ENCODE data around the gene MBNL2.

The MBNL2 gene

DNA sequence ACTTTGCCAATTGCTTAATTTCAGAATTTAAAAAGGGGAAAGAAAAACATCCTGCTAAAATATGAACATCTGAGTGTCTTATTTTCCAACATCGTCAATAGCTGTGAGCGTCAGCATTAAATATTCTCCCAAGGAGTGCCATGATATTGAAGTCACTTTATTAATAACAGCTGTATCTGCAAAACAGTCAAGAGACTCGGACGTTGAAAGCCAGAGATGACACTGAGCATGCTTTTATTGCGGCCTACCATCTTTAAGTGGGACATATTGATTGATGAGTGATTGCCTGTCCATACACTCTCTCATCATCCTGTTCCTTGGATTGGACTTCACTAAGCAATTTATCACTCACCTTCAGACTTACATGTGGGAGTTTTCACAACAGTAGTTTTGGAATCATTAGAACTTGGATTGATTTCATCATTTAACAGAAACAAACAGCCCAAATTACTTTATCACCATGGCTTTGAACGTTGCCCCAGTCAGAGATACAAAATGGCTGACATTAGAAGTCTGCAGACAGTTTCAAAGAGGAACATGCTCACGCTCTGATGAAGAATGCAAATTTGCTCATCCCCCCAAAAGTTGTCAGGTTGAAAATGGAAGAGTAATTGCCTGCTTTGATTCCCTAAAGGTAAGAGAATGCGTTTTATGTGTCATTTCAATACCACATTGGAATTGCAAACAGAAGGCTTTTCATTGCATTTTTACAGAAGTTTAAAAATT, 53.8 kb downstream of the MBNL2 start:
- DNase-seq (ENCODE audit: low spot score), result peak; percentile 53

DNA sequence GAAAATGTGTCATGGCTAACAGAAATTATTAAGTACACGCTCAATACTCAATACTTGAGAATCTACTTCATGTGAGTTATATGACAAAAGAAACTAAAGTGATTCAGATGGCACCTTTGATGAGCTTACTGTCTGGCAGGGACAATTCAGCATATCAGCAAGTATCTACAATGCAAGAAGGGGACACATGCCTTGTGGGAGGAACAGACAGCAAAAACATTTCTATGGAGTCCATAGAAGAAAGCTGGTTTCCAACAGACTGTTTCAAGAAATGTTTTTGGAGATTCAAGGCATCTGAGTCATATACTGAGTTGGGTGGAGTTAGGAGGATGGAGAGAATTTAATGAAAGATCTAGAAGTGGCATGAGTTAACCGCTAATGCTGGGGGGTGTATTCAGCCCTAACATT, 54.7 kb downstream of the MBNL2 start:
- no peak for DNase-seq (ENCODE audit: low spot score)

DNA sequence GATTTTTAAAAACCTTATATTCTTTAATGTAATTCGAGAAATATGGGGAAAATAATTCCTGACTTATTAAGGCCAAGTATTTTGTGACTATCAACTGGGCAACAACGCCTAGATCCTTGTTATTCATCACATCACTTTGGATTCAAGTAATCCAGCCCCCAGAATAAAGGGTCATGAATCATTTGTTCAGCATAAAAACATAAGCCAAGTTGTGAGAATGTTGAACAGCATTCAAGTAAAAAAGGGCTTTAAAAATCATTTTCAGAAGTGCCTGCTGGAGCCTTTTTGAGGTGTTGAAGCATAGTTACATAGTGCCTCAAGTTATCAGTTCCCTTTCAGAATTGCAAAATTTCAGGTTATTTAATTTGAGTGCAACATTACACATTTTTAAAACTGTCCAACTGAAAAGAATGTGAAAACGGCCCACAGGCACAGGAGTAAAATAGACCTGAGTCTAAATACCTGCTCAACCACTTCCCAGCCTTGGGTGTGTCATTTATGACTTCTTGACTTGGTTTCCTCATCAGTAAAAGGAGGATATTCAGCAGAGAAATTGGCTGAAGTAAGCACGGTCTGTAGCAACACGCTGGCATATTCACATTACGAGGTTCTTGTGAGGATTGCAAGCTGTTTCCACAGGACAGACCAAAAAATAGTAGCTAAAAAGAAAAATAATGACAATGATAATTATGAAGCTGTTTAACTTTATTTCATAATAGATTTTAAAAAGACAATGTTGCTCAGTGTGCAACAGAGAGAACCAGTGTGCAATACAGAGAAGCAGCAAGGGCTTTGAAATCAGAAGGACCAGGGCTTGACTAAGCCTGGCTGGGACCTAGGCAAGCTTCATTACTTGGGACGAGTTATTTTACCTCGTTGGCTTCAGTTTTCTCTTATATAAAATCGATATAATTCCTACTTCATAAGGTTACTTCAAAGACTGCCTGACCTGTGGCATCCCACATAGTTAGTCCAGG, 56.6 kb downstream of the MBNL2 start:
- no peak for DNase-seq (ENCODE audit: low spot score)

DNA sequence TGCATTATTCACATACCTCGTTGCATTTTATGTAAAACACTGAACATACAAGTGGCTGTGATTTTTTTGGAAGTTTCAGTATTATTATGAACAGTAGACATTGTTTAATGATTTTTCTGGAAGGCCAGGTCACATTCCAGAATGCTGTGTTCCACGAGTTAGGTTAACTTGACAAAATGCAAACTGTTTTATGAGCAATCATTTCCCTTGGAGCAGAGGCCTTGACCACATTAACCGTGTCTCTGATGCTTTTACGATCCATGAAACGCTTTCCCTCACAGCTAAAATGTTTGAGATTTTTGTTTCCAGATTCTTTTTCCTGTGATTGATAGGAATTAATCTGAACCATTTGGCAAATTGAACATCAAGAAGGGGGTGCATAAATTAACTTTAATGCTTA, 57.8 kb downstream of the MBNL2 start:
- DNase-seq (ENCODE audit: low spot score), result no peak

DNA sequence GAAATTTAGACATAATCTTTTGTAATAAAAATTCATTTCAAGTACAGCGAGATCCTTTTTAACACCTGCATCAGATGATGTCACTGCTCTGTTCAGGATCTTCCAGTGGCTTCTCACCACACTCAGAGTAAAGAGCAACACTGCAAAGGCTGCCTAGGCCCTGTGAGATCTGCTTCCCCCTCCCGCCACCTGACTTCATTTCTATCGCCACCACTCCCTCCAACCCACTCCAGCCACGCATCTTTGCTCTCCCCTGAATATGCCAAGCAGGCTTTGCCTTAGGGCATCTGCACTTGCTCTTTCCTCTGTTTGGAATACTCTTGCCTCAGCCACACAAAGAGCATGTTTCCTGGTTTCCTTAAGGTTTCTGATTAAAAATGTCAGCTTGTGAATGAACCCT, 58.3 kb downstream of the MBNL2 start:
- no peak for DNase-seq (ENCODE audit: low spot score)

DNA sequence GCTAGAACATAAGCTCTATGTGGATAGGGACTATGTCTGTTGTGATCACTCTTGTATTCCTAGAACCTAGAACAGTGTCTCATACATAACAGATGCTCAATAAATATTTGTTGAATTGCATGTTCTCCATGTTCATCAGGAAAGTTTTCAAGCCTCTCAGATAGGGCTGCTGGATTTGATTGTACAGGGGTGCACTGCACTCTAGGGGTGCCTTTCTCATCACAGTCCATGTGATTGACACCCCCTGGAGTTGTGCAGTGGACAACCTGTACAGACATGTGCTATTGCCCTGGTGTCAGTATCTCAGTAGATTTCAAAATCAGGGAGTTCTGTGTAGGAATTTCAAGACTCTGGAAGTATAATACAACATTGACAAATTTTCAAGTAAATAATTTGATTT, 58.9 kb downstream of the MBNL2 start:
- no peak for DNase-seq (ENCODE audit: low spot score)

DNA sequence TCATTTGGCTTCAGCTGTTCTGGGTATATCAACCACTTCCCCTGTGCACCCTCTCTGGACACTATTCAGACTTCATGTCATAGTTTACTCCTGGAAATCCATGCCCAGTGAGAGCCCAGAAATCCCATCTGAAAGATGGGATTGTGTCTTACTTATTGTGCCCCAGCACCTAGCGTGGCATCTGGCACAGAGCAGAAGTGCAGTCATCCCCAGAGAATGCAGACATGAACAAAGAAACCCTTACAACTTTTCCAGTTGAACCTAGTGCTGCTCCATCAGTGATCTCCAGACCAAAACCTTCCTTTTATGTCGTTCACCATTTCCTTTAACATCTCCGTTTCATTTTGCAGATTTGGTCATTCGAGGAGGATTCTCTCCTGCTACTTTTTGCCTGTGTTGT, 60.6 kb downstream of the MBNL2 start:
- no peak for DNase-seq (ENCODE audit: low spot score)

DNA sequence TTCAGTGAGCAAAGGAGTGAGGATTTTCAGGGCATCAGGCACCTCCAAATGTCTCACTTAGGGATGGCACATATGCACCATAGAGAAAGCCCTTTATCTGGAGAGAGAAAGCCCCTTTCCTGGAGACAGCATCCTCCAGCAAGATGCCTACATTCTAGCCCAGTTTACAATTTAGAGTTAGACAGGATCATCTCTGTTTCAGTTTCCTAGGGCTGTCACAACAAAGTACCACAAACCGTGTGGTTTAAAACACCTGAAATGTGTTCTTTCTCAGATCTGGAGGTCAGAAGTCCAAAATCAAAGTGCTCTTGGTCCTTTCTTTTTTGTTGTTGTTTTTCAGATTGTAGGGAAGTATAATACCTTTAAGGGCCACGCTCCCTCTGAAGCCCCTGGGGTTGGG, 61.8 kb downstream of the MBNL2 start:
- no peak for DNase-seq (ENCODE audit: low spot score)

DNA sequence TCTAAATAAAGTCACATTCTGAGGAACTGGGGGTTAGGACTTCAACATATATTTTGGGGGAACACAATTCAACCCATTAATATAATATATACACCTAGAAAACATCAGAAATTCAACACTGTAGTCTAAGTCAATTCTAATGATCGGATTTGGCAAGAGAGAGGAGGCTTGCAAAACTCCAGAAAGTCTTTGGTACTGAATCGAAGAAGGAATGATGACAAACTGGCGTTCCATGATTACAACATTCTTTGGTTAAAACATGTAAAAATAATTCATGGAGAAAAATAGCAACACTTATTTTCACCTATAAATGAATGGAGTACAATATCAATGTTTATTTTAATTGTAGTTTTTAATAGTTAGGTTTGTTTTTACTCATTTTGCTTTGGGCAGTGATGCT, 62.4 kb downstream of the MBNL2 start:
- no peak for DNase-seq (ENCODE audit: low spot score)

DNA sequence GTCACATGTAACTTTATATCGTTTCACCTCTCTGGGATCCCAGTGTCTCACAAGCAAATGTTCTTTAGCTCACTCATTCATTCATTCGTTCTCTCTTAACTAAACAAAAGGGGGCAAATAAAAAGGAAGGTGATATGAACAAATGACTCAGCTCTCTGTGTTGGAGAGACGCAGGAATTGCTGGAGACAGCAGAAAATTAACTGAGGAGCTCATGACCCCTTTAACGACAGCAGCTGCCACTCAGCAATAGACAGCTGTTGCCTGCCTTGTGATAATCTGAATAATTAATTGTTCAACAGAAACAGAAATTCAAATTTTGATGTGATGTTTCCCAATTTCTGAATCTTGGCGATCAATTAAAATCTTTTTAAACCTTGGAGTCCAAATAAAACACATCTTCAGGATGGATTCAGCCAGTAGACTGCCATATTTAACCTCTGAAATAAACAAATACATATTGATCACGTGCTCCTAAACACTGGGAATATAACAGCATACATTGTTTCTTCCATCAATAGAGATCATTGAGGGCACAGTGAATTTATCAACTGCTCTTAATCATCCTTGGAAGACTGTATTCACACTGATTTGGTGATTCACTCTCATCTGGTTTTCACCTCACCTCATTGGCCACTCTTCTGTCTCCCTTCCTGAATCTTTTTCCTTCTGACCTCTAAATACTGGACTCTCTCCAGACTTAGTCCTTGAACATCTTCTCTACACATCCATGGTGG, 63.3 kb downstream of the MBNL2 start:
- DNase-seq (ENCODE audit: low spot score), result no peak

DNA sequence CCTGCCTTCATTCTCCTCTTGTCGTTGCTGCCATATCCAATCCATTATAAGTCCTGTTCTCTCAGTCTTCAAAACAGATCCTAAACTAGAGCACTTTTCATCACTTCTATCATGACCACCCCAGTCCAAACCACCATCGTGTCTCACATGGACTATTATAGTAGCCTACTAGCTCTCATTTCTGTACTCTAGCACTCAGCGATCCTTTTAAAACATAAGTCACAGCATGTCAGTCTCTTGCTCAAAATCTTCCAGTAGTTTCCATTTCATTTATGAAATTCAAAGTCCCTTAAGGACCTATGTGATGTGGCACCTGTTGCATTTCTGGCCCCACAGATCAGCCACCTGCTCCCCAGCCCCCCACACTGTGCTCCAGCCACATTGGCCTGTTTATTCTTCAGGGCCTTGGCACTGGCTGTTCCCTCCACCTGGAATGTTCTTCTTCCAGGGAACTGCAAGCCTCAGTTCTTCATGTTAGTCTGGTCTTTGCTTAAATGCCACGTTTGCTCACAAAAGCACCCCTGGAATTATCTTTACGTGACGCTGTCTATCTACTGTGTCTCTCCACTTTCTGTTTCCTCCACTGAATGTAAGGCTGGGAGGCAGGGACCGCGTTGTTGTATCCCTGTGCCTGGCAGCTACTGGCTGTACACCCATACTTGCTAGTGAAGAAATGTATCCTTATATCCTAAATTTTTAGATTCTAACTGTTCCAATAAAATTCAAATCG, 64.3 kb downstream of the MBNL2 start:
- no peak for DNase-seq (ENCODE audit: low spot score)

DNA sequence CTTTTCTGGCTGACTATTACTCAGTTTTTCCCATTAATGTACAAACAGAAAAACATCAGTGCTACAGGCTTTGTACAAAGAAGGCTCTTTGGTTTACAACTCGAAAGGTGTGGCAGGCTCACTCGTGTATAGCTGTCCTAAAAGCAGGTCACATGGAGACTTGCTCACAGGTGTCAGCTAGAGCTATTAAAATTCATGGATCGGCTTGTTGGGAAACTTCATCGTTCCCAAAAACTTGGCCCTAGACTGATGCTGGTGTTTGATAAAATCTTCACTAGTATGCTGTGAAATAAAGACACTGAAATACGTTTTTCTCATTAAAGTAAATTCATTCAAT, 64.9 kb downstream of the MBNL2 start:
- DNase-seq (ENCODE audit: low spot score), result no peak

DNA sequence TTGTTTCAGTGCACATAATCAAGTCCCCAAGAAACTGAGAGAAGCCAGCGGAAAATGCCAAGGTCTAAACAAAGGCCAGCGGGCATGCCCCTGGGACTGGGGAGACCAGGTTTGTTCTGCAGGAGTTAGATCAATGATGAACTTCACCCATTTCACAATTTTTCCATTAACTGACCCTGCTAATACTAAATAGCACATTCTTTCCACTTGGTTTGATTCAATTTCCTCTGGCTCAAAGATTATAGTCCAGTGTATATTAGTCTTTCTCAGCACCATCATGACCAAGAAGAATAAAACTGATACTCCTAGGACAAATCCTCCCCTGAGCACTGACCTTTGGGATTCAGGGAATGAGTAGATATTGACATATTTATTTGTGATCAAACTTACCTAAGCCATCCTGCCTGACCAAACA, 66.4 kb downstream of the MBNL2 start:
- no peak for DNase-seq (ENCODE audit: low spot score)

DNA sequence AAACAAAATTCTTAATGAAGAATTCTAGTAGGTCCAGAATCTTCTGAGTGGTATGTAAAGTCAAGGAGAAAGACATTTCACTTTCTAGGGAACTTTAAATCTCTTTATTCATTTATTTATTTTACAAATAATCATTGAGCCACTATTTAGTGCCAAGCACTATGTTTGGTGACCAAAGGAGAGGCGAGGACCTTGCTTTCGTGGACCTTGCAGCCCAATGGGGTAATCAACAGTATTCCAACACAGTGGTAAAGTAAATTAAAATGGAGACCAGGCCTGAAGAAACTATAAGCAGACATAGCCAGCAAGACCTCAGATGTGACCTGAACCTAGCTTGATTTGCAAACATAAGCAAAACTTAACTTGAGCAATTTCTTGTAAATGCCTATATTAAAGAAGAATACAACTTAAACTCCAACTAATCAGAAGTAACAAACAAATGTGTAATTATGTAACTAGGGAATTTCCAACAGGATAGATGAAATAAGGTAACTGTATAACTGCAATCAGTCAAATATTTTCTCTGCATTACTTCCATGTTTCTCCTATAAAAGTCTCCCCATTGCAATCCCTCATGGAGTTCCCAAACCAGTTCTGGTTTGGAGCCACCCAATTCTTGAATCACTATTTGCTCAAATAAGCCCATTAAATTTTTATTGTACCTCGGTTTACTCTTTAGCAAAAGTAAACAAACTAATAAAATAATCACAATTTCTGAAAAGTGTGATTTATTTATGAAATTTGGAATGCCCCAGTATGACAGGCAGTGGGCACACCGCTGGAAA, 67.6 kb downstream of the MBNL2 start:
- DNase-seq (ENCODE audit: low spot score), result no peak

DNA sequence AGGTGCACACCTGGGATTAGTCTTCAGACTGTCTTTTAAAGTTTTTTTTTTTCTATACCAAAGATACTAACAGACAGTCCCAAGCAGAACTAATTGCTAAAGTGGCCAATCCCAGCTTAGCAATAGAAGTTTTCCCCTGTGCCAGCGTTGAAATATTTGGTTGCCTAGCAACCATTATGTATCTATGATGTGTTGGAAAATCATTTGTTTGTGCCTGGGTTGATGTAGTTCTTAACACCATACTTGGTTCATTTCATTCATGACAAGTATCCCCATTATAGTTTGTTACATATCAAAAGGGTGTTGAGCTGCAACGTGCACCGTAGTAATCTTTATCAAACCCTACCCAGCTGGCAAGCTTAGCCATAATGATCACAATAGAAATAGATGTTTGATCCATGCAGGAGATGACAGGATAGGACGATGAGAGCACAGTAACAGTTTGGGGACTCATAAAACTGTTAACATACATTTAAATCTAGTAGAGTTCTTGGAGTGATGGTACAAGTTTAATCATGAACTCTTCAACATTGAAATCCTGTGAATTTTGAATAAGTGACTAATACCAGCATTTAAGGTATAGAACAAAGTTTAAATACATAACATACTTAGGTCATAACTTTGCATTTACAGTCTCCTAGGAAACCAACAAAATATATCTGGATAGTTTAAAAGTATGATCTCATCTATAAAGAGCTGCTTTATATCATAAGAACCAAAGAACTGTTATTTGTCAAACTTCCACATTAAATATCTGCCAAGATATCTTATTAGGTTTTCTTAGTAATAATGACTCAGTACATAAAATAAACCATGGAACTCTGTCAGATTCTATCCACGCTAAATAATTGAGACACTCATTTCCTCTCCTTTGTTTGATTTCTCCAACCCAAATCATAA, 73.4 kb downstream of the MBNL2 start:
- DNase-seq (ENCODE audit: low spot score), result no peak

DNA sequence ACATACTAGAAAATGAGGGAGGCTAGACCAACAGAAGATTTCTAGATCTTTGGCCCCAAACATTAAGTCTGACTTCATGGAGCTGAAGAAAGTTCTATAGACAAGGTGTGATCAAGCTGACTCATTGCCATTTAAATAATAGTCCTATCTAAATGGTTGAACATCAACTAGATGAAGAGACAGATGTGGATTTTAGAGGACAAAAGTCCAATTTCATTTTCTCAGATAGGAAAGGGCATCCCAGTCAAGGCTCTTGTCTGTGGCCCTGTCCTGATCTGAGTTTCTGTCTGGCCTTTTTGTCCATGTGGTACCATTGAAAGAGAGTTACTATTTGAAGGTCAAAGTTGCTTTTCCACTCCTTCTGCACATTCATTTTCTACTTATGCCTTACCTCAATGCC, 74.6 kb downstream of the MBNL2 start:
- no peak for DNase-seq (ENCODE audit: low spot score)

DNA sequence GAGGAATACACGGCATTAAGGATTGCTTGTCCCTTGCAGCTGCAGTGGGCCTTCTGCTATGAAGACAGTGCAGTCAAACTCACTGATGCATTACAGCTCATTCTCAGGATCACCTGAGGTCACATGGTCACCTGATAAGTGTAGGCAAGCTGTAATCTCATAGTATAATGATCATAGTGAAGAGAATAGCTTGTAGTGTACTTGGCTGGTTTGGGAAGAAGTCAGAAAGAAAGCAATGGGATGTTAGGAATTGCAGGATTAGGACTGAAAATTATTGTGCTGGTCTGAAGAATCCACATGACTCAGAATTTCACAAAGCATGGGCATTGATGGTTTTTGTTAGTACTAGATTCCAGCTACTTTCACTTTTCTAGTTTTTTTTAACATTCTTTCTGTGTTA, 76.7 kb downstream of the MBNL2 start:
- no peak for DNase-seq (ENCODE audit: low spot score)

DNA sequence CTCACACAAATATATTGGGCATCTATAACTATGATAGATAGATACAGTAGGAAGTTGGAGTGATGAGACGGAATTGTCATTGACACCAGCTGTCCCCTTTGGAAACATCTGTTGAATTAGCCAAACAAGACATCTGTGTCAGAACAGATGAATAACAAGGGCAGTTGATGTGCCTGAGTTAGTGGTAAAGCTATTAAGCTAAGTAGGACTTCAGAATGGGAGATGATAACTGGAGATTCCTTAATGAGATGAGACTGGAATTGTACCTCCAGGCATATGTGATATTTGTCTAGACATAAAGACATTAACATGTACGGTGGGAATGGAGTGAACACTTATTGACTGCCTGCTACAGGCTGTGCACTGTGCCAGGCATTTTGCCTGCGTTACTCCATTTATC, 78.7 kb downstream of the MBNL2 start:
- DNase-seq (ENCODE audit: low spot score), result no peak

DNA sequence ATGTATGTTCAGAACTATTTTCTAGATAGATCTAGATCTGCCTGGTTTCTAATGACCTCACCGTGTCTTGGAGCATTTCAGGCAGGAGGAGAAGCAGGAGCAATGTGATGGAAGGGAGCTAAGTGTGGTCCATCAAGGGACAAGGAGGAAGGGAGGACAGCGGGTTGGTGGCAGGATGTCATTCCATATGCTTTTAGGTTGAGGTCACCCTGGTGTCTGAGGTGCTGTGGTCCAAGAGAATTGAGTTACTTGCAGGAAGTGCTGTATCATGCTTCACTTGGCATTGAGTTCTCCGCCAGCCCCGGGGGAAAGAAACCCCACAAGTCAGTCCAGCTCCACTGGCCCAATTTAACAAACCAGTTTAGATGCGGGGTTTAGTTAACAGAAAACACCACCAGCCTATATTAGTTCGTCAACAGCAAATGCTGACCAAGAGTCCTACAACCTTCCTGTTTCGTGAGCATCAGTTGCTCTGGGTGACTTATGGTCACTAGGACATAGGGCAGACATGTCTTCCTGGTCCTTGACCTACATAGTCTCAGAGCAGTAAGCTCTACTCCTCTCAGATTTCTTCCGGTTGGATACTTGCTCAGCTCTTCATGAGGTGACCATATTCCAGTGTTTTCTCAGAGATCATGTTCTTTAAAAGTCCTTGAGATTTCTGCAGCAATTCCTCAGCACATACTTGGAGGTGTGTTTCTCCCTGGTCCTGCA, 79.4 kb downstream of the MBNL2 start:
- no peak for DNase-seq (ENCODE audit: low spot score)

DNA sequence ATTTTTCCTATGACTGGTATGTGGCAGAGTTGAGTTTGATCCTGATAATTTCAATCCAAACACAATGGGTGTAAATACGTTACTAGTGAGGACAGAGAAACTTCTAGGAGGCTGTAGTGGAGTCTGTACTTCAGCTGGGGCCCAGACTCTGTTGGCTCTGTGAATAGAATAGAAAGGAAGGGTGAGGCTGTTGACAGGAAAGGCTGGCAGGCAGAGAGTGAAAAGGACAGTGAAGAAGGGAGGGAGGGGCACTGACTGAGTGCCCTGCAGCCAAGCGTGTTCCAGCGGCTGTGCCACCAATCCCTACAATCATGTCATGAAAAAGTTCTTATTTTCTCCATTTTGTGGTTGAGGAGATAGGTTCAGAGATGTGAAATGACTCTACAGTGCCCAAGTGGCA, 80.5 kb downstream of the MBNL2 start:
- no peak for DNase-seq (ENCODE audit: low spot score)
